Neuronal stem cell (in vitro differentiated cells): ENCODE data around the gene DOCK4.

Source experiments
- DNase-seq: peaks from one replicate; pipeline ENCODE4 v3.0.0-alpha.2; 2013; ENCODE audit warnings: low spot score
- H2AFZ ChIP-seq: one replicate; pipeline ENCODE4 v1.6.1; 2013; ENCODE audit warnings: mild to moderate bottlenecking, low read length, inconsistent platforms
- H2AK5ac ChIP-seq: 2 replicates; pipeline ENCODE4 v1.6.1; 2013; ENCODE audit warnings: low read depth, mild to moderate bottlenecking, inconsistent platforms, low read length, moderate library complexity, mixed read lengths
- H2BK120ac ChIP-seq: 2 replicates; pipeline ENCODE4 v1.6.1; 2013; ENCODE audit warnings: low read depth, mild to moderate bottlenecking, inconsistent platforms, low read length, moderate library complexity, mixed read lengths
- H2BK12ac ChIP-seq: one replicate; pipeline ENCODE4 v1.6.1; 2013; ENCODE audit warnings: low read length, inconsistent platforms
- H2BK15ac ChIP-seq: 2 replicates; pipeline ENCODE4 v1.6.1; 2013; ENCODE audit warnings: mild to moderate bottlenecking, low read length, inconsistent platforms, mixed read lengths
- H2BK5ac ChIP-seq: one replicate; pipeline ENCODE4 v1.6.1; 2013; ENCODE audit warnings: inconsistent platforms, mild to moderate bottlenecking, low read length, moderate library complexity
- H3K14ac ChIP-seq: one replicate; pipeline ENCODE4 v1.6.1; 2013; ENCODE audit warnings: low read length, inconsistent platforms
- H3K18ac ChIP-seq: 2 replicates; pipeline ENCODE4 v1.6.1; 2013; ENCODE audit warnings: low read length, inconsistent platforms
- H3K23ac ChIP-seq: 2 replicates; pipeline ENCODE4 v1.6.1; 2013; ENCODE audit warnings: low read depth, mild to moderate bottlenecking, mixed read lengths, low read length, inconsistent platforms; ENCODE audit not compliant: poor library complexity
- H3K27ac ChIP-seq: replicated peaks from 3 replicates; pipeline ENCODE4 v1.5.1; 2013; ENCODE audit warnings: low read length, inconsistent platforms
- H3K27me3 ChIP-seq, 3 experiments: 2 replicates each; pipeline ENCODE4 v1.6.1; 2013; ENCODE audit warnings: low read length in 3 of 3, mild to moderate bottlenecking in 2 of 3, inconsistent platforms in 1 of 3, low read depth in 1 of 3, mixed read lengths in 1 of 3, moderate library complexity in 1 of 3; ENCODE audit not compliant: control insufficient read depth in 3 of 3, insufficient read depth in 3 of 3
- H3K36me3 ChIP-seq, 2 donors: replicated peaks in 1 of 2; 2 replicates each; pipeline ENCODE4 v1.6.1; 2013; ENCODE audit warnings: low read length in 2 of 2; ENCODE audit not compliant: control insufficient read depth in 2 of 2, insufficient read depth in 2 of 2
- H3K4ac ChIP-seq: 2 replicates; pipeline ENCODE4 v1.6.1; 2013; ENCODE audit warnings: inconsistent platforms, mild to moderate bottlenecking, low read length, moderate library complexity
- H3K4me1 ChIP-seq, 2 donors: 1 replicate in 1 of 2; 2 replicates in 1 of 2; pipeline ENCODE4 v1.6.1; 2013; ENCODE audit warnings: low read length in 2 of 2, low read depth in 1 of 2; ENCODE audit not compliant: control insufficient read depth in 2 of 2, insufficient read depth in 1 of 2
- H3K4me2 ChIP-seq: one replicate; pipeline ENCODE4 v1.6.1; 2013; ENCODE audit warnings: mild to moderate bottlenecking, low read length, inconsistent platforms; ENCODE audit not compliant: insufficient read depth, poor library complexity, severe bottlenecking
- H3K4me3 ChIP-seq, 2 donors: 2 replicates each; pipeline ENCODE4 v1.5.1; 2013; ENCODE audit warnings: low read length in 2 of 2, mild to moderate bottlenecking in 2 of 2, inconsistent platforms in 1 of 2, moderate library complexity in 1 of 2
- H3K79me1 ChIP-seq: one replicate; pipeline ENCODE4 v1.6.1; 2013; ENCODE audit warnings: low read depth, mild to moderate bottlenecking, inconsistent platforms, low read length, moderate library complexity
- H3K9ac ChIP-seq: one replicate; pipeline ENCODE4 v1.6.1; 2013; ENCODE audit warnings: mild to moderate bottlenecking, low read depth, low read length, inconsistent platforms; ENCODE audit not compliant: poor library complexity
- H3K9me3 ChIP-seq, 2 donors: replicated peaks in 1 of 2; 2 replicates each; pipeline versions ENCODE3 to v1.6.1; 2013; ENCODE audit warnings: low read length in 2 of 2, mild to moderate bottlenecking in 2 of 2, inconsistent platforms in 1 of 2, low read depth in 1 of 2, mixed read lengths in 1 of 2, moderate library complexity in 1 of 2; ENCODE audit not compliant: control insufficient read depth in 2 of 2, insufficient read depth in 1 of 2
- H4K8ac ChIP-seq: one replicate; pipeline ENCODE4 v1.6.1; 2013; ENCODE audit warnings: low read depth, mild to moderate bottlenecking, inconsistent platforms, low read length, moderate library complexity
- H4K91ac ChIP-seq: one replicate; pipeline ENCODE4 v1.6.1; 2013; ENCODE audit warnings: low read length, low read depth, mild to moderate bottlenecking, inconsistent platforms; ENCODE audit not compliant: poor library complexity
- WGBS, 2 donors: extraction: QIAGEN DNeasy Blood & Tissue Kit; methylation state at CpG; one replicate each; pipeline ENCODE4 v1.1.7; 2013; ENCODE audit warnings: missing lambda C conversion rate in 2 of 2, mixed read lengths in 1 of 2; ENCODE audit not compliant: insufficient read length in 2 of 2, insufficient replicate concordance in 1 of 2; ENCODE audit errors: extremely low coverage in 2 of 2; 5-methylcytosine and 5-hydroxymethylcytosine counted together

The DOCK4 gene

GRCh38 chr7:112125250-112125649, 80.9 kb downstream of the DOCK4 start:
- Histone ChIP-seq H3K27me3 (peaks cover 0 to 2% (median 0%) of the 10 kb centered on the region in 3 experiments), H3K9me3 (peaks cover 0 to 4% of the 10 kb centered on the region in 2 donors), H4K8ac (no peak overlapping the region), H3K9ac (no peak overlapping the region), H2AFZ (no peak overlapping the region), H2BK120ac (no peak overlapping the region), H3K4me1 (peaks cover 0 to 3% of the 10 kb centered on the region in 2 donors), H2AK5ac (no peak overlapping the region), H2BK12ac (no peak overlapping the region), H3K4me3 (no peak overlapping the region), H3K4ac (no peak overlapping the region), H2BK5ac (no peak overlapping the region), H3K23ac (no peak overlapping the region), H4K91ac (no peak overlapping the region), H3K27ac (no peak overlapping the region), H3K36me3 (no peaks in the 10 kb centered on the region), H3K14ac (no peak overlapping the region), H2BK15ac (no peak overlapping the region), H3K4me2 (no peak overlapping the region), H3K79me1 (no peaks in the 10 kb centered on the region), H3K18ac (no peak overlapping the region)
- no CpG with 5 or more reads among the region's 2 CpGs for WGBS, 2 donors
- DNase-seq: no peak

- Histone ChIP-seq H2BK12ac (no peak overlapping the region), H3K27ac (no peak overlapping the region), H3K9me3 (peaks cover 0 to 4% of the 10 kb centered on the region in 2 donors), H3K14ac (no peak overlapping the region), H3K23ac (no peak overlapping the region), H4K8ac (no peak overlapping the region), H2BK120ac (no peak overlapping the region), H2BK5ac (no peak overlapping the region), H3K27me3 (no peaks in the 10 kb centered on the region), H3K4me1 (no peaks in the 10 kb centered on the region), H3K4me2 (no peak overlapping the region), H2AK5ac (no peak overlapping the region), H4K91ac (no peak overlapping the region), H3K36me3 (no peaks in the 10 kb centered on the region), H2AFZ (no peak overlapping the region), H3K79me1 (no peaks in the 10 kb centered on the region), H3K4me3 (no peak overlapping the region), H3K18ac (no peak overlapping the region), H2BK15ac (no peak overlapping the region), H3K4ac (no peak overlapping the region), H3K9ac (no peak overlapping the region)
- WGBS, 2 donors: no CpG with 5 or more reads among the region's 9 CpGs
- DNase-seq: no peak
These were observed 82.0 kb downstream of the DOCK4 start for GRCh38 chr7:112124061-112124766.

GRCh38 chr7:112122798-112123197, 83.4 kb downstream of the DOCK4 start:
- Histone ChIP-seq H3K27ac (no peak overlapping the region), H3K4me2 (no peak overlapping the region), H3K18ac (no peak overlapping the region), H3K9ac (no peak overlapping the region), H3K4me1 (no peaks in the 10 kb centered on the region), H4K8ac (no peak overlapping the region), H3K14ac (no peak overlapping the region), H3K27me3 (no peaks in the 10 kb centered on the region), H4K91ac (no peak overlapping the region), H3K9me3 (peaks cover 0 to 4% of the 10 kb centered on the region in 2 donors), H3K4ac (no peak overlapping the region), H2AFZ (no peak overlapping the region), H2BK120ac (no peak overlapping the region), H2BK15ac (no peak overlapping the region), H3K36me3 (no peaks in the 10 kb centered on the region), H3K4me3 (no peak overlapping the region), H2BK5ac (no peak overlapping the region), H3K79me1 (no peaks in the 10 kb centered on the region), H3K23ac (no peak overlapping the region), H2BK12ac (no peak overlapping the region), H2AK5ac (no peak overlapping the region)
- WGBS, 2 donors: no CpG with 5 or more reads among the region's 2 CpGs
- no peak for DNase-seq

GRCh38 chr7:112122144-112122543, 84.1 kb downstream of the DOCK4 start:
- H3K4ac ChIP-seq: no peak overlapping the region
- no peak overlapping the region for H2BK15ac ChIP-seq
- no peak overlapping the region for H3K4me2 ChIP-seq
- no peak overlapping the region for H2AFZ ChIP-seq
- no peak overlapping the region for H3K23ac ChIP-seq
- H3K9me3 ChIP-seq: peaks cover 0 to 4% of the 10 kb centered on the region in 2 donors
- no peaks in the 10 kb centered on the region for H3K4me1 ChIP-seq
- H2AK5ac ChIP-seq: no peak overlapping the region
- no peak overlapping the region for H2BK12ac ChIP-seq
- H3K18ac ChIP-seq: no peak overlapping the region
- H3K27me3 ChIP-seq: no peaks in the 10 kb centered on the region
- H3K14ac ChIP-seq: no peak overlapping the region
- H3K27ac ChIP-seq: no peak overlapping the region
- no peak for DNase-seq
- H3K4me3 ChIP-seq: no peak overlapping the region
- H2BK5ac ChIP-seq: no peak overlapping the region
- H4K8ac ChIP-seq: no peak overlapping the region
- H3K9ac ChIP-seq: no peak overlapping the region
- no peaks in the 10 kb centered on the region for H3K36me3 ChIP-seq
- no peak overlapping the region for H2BK120ac ChIP-seq
- no peak overlapping the region for H4K91ac ChIP-seq
- no peaks in the 10 kb centered on the region for H3K79me1 ChIP-seq
